GM08714 (cell line): ENCODE measurements around the gene OR1J4.
"Not testable (repeated sequence)": the region's sequence is repeated elsewhere in the genome, so short reads cannot be mapped to it uniquely, and the experiment has no call there.

Source experiments
- H3K4me3 ChIP-seq: fragments of 200-500 bp; sonication (Bioruptor generic); 2 replicates; pipeline ENCODE4 v1.5.1; 2014; ENCODE audit warnings: mild to moderate bottlenecking, low read length, inconsistent platforms
- ZNF274 ChIP-seq: IDR thresholded peaks from 2 replicates; pipeline ENCODE4 v1.6.1; 2012; ENCODE audit warnings: mild to moderate bottlenecking, low read depth, low read length

The OR1J4 gene

GRCh38 chr9:122518841-122519240, at the start of gene OR1J4:
TSS of gene OR1J4 (plus strand) at chr9:122519141. CDS start at chr9:122519141, 0 bp downstream.
- no peak within 1 kb of the TSS for H3K4me3 ChIP-seq

GRCh38 chr9:122474561-122474960, 44.4 kb upstream of the OR1J4 start:
- TF ChIP-seq ZNF274, result no peak
- no peak overlapping the region for H3K4me3 ChIP-seq

More at GRCh38 chr9:122518841-122519240, at the start of gene OR1J4:
- no peak for TF ChIP-seq ZNF274

- no peak for TF ChIP-seq ZNF274
- H3K4me3 ChIP-seq, result no peak overlapping the region
These were observed 43.2 kb upstream of the OR1J4 start for GRCh38 chr9:122475717-122476116.

GRCh38 chr9:122477346-122477745, 41.6 kb upstream of the OR1J4 start:
- H3K4me3 ChIP-seq, result no peak overlapping the region
- no peak for TF ChIP-seq ZNF274

GRCh38 chr9:122477826-122478225, 41.1 kb upstream of the OR1J4 start, which contains the start of gene OR1J1:
TSS of gene OR1J1 (minus strand) at chr9:122477926. CDS start at chr9:122477926, 0 bp downstream.
- TF ChIP-seq ZNF274, result no peak
- H3K4me3 ChIP-seq, result no peak within 1 kb of the TSS

GRCh38 chr9:122479062-122479461, 39.9 kb upstream of the OR1J4 start:
- TF ChIP-seq ZNF274, result no peak
- H3K4me3 ChIP-seq, result no peak overlapping the region

GRCh38 chr9:122498883-122499288, 20.1 kb upstream of the OR1J4 start:
- TF ChIP-seq ZNF274, result no peak
- no peak overlapping the region for H3K4me3 ChIP-seq

GRCh38 chr9:122506964-122507363, 12.0 kb upstream of the OR1J4 start:
- no peak overlapping the region for H3K4me3 ChIP-seq

GRCh38 chr9:122510502-122510901, 8.4 kb upstream of the OR1J4 start, which contains the start of gene OR1J2:
TSS of gene OR1J2 (plus strand) at chr9:122510802. CDS start at chr9:122510802, 0 bp downstream.
- H3K4me3 ChIP-seq, result no peak within 1 kb of the TSS
- TF ChIP-seq ZNF274, result no peak

More at GRCh38 chr9:122506964-122507363, 12.0 kb upstream of the OR1J4 start:
- TF ChIP-seq ZNF274, result no peak

GRCh38 chr9:122518226-122518625, 715 bp upstream of the OR1J4 start:
- no peak overlapping the region for H3K4me3 ChIP-seq
- TF ChIP-seq ZNF274, result no peak

- no peak for TF ChIP-seq ZNF274
- no peak overlapping the region for H3K4me3 ChIP-seq
These were observed 435 bp downstream of the OR1J4 start for GRCh38 chr9:122519376-122519775.

- no peak overlapping the region for H3K4me3 ChIP-seq
- TF ChIP-seq ZNF274, result no peak
These were observed 7.7 kb downstream of the OR1J4 start for GRCh38 chr9:122526602-122527001.

- TF ChIP-seq ZNF274, result no peak
These were observed 8.3 kb downstream of the OR1J4 start, which contains the start of gene OR1N1 for GRCh38 chr9:122527193-122527592. TSS of gene OR1N1 (minus strand) at chr9:122527293. CDS start at chr9:122527293, 0 bp downstream.

GRCh38 chr9:122531157-122531556, 12.2 kb downstream of the OR1J4 start:
- H3K4me3 ChIP-seq, result not testable (repeated sequence)

More at GRCh38 chr9:122527193-122527592, 8.3 kb downstream of the OR1J4 start, which contains the start of gene OR1N1:
- no peak within 1 kb of the TSS for H3K4me3 ChIP-seq

- TF ChIP-seq ZNF274, result no peak
- H3K4me3 ChIP-seq, result no peak overlapping the region
These were observed 17.2 kb downstream of the OR1J4 start for GRCh38 chr9:122536134-122536533.

- H3K4me3 ChIP-seq, result not testable (repeated sequence)
These were observed 18.1 kb downstream of the OR1J4 start for GRCh38 chr9:122537066-122537465.
